Measurements from ENCODE around the gene TENM4.

TENM4 gene

DNA sequence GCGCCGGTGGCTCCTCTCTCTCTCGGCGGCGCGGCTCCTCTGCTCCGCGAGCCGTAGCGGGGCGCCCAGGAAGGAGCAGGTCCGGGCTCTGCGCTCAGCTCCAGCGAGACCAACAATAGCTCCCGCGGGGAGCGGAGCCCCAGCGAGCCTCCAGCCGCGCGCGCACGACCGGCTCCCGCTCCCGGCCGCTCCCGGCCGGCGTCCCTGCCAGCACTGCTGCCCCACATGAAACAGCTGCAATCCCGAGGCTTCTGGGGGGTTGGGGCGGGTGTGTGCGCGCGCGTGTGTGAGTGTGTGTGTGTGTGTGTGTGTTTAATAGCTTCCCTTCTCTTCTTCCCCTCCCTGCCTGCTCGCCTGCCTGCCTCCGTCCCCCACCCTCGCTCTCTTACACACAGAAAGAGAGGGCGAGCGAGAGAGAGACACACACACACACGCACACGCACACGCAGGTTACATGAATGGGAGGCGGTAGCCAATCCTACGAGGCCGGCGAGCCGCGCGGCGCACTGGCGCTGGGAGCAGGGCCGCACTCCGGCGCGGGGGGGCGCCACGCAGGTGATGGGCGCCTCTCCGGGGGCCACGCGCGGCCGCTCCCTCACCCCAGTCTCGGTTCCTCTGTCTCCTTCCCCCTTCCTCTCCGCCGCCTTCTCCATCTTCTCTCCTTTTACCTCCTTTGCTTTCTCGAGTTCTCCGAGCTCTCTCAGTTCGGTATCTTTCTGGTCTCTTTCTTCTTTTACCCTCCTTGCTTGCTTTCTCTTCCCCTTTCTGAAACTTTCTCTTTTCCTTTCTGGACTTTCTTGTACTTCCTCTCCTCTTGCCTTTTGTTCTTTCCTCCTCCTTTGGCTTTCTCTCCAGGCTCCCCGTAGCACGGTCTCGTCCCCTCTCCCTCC lies at the start of gene TENM4:
Gene TENM4, minus strand, starts transcription at position 460 of the 890 bp plus-strand sequence. CDS start 371,086 bp downstream, outside the sequence.
- Histone ChIP-seq H3K36me3 (ENCODE audit: control insufficient read depth in 2 of 2, insufficient read depth in 1 of 2, low read length in 2 of 2) (no peaks in the 10 kb centered on the region), H3K27ac (ENCODE audit: extremely low read depth, low read depth, low read length) (peak within 1 kb of the TSS; percentile 53; the same call in 1 of the 2 replicates), H3K4me1 (ENCODE audit: control insufficient read depth, insufficient read depth, low read length) (0 out of 2 replicates have a peak, but pooled peaks cover 5% of the 10 kb centered on the region), H3K4me3 (ENCODE audit: low read depth, low read length) (peak within 1 kb of the TSS; percentile 66), H3K9me3 (ENCODE audit: control insufficient read depth, insufficient read depth, low read depth, low read length) (no peaks in the 10 kb centered on the region)
- ChIA-PET CTCF (interaction anchor here (0.6 to 2.6 kb wide), 14 partner anchors 8 to 650 kb away, joined by 3 to 11 read pairs (median 3); no protein-coding TSS in a partner anchor), POLR2A (interaction anchor here (0.6 to 1.4 kb wide), 6 partner anchors 20 to 87 kb away, joined by 3 to 6 read pairs (median 3); no protein-coding TSS in a partner anchor)
- TF ChIP-seq KLF16 (tag by site-specific recombination; IDR thresholded peaks at IDR 0.05) (peak; percentile 35; the same call in 1 of the 2 replicates), ZNF518A (tag by site-specific recombination; conservative IDR thresholded peaks at IDR 0.05; ENCODE audit: low read depth) (0 out of 2 replicates have a peak, but pooled peaks have one; percentile 19), PRDM6 (tag by site-specific recombination; IDR thresholded peaks at IDR 0.05) (no peak), ZNF561 (tag by site-specific recombination; IDR thresholded peaks at IDR 0.05; ENCODE audit: borderline replicate concordance) (peak; percentile 45; the same call in 1 of the 2 replicates), ZBTB48 (tag by site-specific recombination; IDR thresholded peaks at IDR 0.05) (peak; percentile 26; the same call in 1 of the 2 replicates), ZNF155 (tag by site-specific recombination; IDR thresholded peaks at IDR 0.05) (no peak), GLI2 (tag by site-specific recombination; IDR thresholded peaks at IDR 0.05; ENCODE audit: borderline replicate concordance, low read depth) (no peak), MYNN (tag by site-specific recombination; IDR thresholded peaks at IDR 0.05; ENCODE audit: borderline replicate concordance) (peak; percentile 16; the same call in 1 of the 2 replicates), ZNF239 (tag by site-specific recombination; IDR thresholded peaks at IDR 0.05) (no peak), ZNF658 (tag by site-specific recombination; IDR thresholded peaks at IDR 0.05) (no peak), ZNF660 (tag by site-specific recombination; IDR thresholded peaks at IDR 0.05) (peak; percentile 72; the same call in 1 of the 2 replicates), ZSCAN18 (tag by site-specific recombination; IDR thresholded peaks at IDR 0.05) (peak; percentile 19; the same call in 1 of the 2 replicates), GFI1B (tag by site-specific recombination; IDR thresholded peaks at IDR 0.05) (no peak), EGR2 (tag by site-specific recombination; IDR thresholded peaks at IDR 0.05; ENCODE audit: low read depth) (peak; percentile 78), GLIS2 (tag by site-specific recombination; IDR thresholded peaks at IDR 0.05) (peak; percentile 69), ZNF701 (tag by site-specific recombination; IDR thresholded peaks at IDR 0.05) (no peak), ZNF366 (tag by site-specific recombination; conservative IDR thresholded peaks at IDR 0.05) (peak; percentile 62; the same call in 1 of the 2 replicates), ZNF354C (tag by site-specific recombination; IDR thresholded peaks at IDR 0.05; ENCODE audit: borderline replicate concordance, low read depth) (no peak), ZNF335 (tag by site-specific recombination; conservative IDR thresholded peaks at IDR 0.05) (peak; percentile 58), IKZF3 (tag by site-specific recombination; IDR thresholded peaks at IDR 0.05) (peak; percentile 38; the same call in 1 of the 2 replicates), GLIS1 (tag by site-specific recombination; IDR thresholded peaks at IDR 0.05) (peak; percentile 6; the same call in 1 of the 2 replicates)
- TF ChIP-seq, protein P1, sequence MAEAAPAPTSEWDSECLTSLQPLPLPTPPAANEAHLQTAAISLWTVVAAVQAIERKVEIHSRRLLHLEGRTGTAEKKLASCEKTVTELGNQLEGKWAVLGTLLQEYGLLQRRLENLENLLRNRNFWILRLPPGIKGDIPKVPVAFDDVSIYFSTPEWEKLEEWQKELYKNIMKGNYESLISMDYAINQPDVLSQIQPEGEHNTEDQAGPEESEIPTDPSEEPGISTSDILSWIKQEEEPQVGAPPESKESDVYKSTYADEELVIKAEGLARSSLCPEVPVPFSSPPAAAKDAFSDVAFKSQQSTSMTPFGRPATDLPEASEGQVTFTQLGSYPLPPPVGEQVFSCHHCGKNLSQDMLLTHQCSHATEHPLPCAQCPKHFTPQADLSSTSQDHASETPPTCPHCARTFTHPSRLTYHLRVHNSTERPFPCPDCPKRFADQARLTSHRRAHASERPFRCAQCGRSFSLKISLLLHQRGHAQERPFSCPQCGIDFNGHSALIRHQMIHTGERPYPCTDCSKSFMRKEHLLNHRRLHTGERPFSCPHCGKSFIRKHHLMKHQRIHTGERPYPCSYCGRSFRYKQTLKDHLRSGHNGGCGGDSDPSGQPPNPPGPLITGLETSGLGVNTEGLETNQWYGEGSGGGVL (tag by site-specific recombination; IDR thresholded peaks at IDR 0.05) = peak; percentile 99
- TF ChIP-seq, protein P2, sequence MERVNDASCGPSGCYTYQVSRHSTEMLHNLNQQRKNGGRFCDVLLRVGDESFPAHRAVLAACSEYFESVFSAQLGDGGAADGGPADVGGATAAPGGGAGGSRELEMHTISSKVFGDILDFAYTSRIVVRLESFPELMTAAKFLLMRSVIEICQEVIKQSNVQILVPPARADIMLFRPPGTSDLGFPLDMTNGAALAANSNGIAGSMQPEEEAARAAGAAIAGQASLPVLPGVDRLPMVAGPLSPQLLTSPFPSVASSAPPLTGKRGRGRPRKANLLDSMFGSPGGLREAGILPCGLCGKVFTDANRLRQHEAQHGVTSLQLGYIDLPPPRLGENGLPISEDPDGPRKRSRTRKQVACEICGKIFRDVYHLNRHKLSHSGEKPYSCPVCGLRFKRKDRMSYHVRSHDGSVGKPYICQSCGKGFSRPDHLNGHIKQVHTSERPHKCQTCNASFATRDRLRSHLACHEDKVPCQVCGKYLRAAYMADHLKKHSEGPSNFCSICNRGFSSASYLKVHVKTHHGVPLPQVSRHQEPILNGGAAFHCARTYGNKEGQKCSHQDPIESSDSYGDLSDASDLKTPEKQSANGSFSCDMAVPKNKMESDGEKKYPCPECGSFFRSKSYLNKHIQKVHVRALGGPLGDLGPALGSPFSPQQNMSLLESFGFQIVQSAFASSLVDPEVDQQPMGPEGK (tag by site-specific recombination; IDR thresholded peaks at IDR 0.05) = peak; percentile 28; the same call in 1 of the 2 replicates
